Stimulated activated CD4-positive, alpha-beta T cell treated with anti-CD3 and anti-CD28 coated beads, Interleukin-12 subunit alpha, Interleukin-12 subunit beta, amount 100 ng/mL, for 24 hours (primary cell): ENCODE measurements around the gene LTBP3.
"Not testable (repeated sequence)": the region's sequence is repeated elsewhere in the genome, so short reads cannot be mapped to it uniquely, and the experiment has no call there.

Source experiments
- DNase-seq, 2 experiments: peaks; one replicate each; pipeline ENCODE4 v3.0.0-alpha.2; 2020; ENCODE audit warnings: low read depth in 2 of 2

The LTBP3 gene

DNA sequence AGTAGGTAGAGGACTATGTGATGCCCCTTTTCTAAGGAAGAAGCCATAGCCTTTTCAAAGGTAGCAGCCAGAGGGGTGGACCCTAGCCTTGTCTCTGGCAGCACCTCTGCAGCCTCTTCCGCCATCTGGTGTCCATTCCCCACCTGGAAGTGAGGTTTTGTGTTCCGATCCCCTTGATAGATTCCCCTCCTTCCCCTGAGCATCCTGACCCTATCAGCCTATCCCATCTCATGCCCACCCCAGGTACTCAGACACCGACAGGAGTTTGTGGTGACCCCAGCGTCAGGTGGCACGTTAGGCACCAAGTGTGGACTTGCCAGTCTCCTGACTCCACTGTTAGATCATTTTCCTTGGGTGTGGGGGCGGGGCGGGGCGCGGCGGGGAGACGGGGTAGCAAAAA is 13.8 kb upstream of the LTBP3 start:
- no peak for DNase-seq

DNA sequence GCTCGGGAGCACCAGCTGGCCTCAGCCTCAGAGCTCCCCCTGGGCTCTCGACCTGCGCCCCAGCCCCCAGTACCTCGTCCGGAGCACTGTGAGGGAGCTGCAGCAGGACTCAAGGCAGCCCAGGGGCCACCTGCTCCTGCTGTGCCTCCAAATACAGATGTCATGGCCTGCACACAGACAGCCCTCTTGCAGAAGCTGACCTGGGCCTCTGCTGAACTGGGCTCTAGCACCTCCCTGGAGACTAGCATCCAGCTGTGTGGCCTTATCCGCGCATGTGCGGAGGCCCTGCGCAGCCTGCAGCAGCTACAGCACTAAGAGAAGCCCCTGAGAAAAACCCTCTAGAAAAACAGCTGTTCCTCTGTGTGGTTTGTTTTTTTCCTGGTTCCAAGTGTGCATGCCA is 13.3 kb upstream of the LTBP3 start:
- DNase-seq = no peak

DNA sequence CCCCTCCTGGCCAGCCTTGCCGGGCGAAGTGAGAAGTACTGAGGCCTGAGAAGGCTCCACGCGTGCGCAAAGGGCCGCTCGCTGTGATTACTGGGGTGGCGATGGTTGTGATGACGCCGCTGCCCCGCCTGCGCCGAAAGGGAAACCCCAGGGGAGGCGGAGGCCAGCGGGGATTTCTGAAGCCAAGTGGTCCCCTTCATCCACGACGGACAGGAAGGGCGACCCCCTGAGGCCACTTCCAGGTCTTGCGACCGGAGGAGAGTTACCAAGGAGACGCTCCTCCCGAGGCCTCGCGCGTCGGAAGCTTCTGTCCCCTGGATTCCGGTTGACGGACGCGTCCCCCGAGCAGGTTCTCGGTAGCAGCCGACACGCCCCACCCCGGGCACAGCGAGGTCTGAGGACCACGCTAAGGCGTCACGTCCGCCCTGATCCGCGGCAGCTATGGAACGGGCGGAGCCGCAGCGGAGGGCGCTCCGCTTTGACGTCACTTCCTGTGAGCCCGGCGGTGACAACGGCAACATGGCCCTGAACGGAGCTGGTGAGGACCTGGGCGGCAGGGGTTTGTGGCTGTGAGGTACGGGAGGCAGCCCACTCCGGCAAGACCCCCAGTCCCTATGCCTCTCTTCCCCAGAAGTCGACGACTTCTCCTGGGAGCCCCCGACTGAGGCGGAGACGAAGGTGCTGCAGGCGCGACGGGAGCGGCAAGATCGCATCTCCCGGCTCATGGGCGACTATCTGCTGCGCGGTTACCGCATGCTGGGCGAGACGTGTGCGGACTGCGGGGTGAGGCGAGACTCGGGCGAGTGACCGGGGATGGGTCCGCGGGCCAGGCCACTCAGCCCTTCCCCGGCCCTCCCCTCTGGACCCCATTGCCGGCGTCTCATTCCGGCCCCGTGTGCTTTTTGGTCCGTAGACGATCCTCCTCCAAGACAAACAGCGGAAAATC is 12.1 kb upstream of the LTBP3 start, which contains the start of gene ZNRD2:
ZNRD2 (plus strand) TSS at position 505 of the 946 bp plus-strand sequence; CDS start at position 520, 15 bp downstream.
- peak; percentile 96 to 98 for DNase-seq

DNA sequence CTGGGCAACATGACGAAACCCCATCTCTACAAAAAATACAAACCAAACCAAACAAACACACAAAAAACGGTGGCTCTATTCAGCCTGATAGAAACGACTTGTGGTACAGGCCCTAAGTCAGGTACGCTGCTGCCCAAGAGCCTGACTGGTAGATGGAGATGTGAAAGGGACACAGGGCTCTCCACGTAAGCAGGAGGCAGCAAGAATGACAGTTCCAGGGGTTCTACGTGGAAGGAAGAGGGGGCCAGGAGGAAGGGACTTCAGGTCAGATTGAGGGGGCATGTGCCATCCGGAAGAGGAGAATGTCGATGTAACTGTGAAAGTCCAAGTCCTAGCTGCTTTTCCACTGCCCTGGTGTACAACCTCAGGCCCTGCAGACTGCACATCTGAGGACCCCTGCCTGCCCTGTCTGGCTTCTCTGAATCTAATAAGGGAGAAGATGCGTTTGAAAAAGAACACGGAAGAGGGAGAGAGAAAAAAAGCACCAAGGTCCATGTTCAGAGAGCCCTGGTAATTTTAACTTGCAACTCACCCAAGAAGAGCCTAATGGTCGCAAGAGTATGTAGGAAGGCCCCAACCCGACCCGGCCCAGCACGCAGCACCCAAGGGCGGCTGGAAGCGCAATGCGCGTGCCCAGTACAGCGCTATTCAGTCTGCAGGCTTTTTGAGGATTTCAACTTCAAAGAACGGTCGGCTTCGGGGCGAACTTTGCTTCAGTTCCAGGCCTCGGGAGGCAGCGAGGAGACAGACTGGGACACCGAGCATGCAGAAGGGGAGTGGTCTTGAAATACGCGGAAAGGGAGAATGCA is 11.2 kb upstream of the LTBP3 start:
- no peak for DNase-seq

DNA sequence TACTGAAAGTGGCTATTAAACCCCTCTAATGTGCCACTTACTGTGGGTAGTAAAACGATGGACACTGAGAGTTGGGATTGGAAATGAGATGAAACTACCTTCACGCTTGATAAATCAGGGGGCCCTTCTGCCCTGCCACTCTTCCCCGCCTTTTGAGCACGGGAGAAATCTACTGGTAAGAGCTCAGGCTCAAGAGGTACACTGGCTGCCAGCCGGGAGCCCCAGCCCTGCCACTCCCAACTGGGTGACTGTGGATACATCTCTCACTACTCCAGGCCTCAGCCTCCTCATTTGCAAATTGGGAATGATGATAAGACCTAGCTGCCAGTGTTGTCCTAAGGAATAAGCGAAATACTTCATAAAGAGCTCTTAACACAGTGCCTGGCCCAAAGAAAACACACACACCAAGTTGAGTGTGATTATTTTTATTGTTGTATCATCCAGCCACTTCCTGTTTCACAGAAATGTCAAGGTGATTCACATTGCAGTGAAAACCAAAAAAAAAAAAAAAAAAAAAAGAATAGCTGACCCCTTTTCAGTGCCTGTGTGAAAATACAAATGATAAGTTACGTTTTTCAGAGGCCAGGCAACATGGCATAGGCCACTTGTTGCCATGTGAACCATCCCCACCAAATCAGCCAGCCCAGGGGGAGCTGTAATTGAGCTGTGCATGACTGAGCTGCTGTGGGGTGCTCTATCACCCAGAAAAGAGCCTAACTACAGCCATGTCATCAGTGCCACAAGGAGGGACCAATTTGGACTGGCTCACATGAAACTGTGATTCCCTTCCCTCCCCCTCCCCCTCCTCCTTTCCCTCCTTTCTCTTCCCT is 7.7 kb upstream of the LTBP3 start:
- no peak for DNase-seq

DNA sequence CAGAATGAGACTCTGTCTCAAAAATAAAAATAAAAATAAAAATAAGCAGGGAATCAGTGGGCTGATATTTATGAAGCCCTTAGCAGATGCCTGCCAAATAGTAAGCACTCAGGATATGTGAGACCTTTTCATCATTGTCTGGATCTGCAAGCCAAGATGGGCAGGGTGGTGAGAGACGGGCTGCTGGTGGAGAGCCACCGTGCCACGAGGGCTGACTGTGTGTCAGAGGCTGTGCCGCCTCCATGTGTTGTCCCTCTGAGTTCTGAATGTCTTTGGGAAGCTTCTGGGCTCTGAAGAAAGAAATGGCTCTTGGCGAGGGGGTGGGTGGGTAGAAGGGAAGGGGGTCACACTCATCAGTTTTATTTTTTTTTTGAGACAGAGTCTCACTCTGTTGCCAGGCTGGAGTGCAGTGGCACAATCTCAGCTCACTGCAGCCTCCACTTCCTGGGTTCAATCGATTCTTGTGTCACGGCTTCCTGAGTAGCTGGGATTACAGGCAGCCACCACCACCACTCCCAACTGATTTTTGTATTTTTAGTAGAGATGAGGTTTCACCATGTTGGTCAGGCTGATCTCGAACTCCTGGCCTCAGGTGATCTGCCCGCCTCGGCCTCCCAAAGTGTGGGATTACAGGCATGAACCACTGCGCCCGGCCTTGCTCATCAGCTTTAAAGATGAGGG is 6.9 kb upstream of the LTBP3 start:
- not testable (repeated sequence) for DNase-seq

DNA sequence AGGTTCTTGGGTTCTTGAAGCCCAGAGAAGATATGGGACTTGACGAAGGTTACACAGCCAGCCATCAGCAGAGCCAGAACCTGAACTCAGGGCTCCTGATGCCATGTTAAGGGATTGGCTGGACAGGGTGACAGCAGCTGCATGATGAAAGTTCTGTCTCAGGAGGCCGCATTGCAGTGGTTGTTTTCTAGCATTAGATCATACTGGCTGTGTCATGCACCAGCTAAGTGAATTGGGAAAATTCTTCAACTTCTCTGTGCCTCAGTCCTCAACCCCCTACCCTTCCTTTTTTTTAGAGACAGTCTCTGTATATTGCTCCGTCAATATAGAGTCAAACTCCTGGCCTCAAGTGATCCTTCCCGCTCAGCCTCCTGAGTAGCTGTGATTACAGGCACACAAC is 5.4 kb upstream of the LTBP3 start:
- DNase-seq = no peak

DNA sequence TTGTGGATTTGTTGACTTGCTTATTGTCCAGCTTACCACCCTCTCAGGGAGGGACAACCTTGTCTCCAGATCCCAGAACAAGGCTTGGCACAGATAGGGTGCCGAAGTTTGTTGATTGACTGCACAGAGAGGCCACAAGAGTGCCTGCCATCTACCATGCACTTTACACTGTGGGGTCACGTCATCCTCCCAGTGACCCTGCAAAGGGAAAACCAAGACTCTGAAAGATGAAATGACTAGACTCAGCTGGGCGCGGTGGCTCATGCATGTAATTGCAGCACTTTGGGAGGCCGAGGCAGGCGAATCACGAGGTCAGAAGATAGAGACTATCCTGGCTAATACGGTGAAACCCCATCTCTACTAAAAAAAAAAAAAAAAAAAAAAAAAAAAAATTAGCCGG is 4.6 kb upstream of the LTBP3 start:
- no peak for DNase-seq

DNA sequence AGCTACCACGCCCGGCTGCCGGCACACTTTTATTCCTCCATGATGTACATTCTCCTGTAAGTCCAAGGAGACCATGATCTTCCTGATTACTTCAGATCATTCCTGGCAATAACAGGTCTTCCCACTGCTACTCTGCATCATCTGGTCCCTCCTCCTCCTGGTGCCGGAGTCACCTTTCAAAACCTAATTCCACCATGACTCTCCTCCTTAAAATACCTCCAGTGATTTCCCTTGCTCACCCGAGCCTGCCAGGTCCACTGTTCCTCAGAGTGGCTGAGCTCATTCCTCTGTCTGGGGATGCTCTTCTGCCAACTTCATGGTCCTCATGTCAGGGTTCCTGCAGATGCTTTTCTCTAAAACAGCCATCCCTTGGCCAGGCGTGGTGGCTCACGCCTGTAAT is 3.9 kb upstream of the LTBP3 start:
- DNase-seq = no peak

DNA sequence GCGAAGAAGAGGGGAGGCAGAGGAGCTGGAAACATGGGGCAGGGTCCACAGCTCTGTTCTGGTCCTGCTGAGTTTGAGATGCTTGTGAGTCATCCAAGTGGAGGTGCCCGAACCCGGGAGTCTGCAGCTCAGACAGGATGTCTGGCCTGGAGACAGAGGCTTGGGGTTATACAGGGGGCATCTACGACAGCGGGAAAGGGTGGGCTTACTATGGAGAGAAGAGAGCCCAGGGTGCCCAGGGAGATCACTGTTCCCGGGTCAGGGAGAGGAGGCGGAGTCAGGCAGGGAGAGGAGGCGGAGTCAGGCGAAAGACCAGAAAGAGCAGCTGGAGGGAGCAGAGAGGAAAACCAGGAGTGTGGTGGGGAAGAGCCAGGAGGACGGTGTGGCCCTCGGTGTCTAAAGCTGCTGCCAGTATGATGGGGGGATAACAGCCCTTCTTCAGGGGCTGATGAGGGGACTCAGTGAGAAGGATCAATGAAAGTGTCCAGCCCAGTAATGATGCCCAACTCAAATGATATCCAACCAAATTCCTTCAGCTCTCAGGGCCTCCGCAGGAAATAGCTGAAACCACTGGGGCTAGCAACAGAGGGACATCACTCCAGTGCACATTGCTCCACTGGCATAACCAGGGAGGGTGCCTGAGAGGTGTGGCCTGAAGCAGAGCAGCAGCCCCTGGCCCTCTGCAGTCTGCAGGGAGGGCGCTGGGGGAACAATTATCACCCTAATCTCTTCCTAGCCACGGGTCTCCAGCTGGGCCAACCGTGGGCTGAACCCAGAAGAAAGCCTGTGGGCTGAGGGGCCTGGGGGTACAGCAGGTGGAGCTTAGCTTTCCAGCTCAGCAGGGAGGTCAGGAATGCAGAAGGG is 2.6 kb upstream of the LTBP3 start:
- DNase-seq = no peak

DNA sequence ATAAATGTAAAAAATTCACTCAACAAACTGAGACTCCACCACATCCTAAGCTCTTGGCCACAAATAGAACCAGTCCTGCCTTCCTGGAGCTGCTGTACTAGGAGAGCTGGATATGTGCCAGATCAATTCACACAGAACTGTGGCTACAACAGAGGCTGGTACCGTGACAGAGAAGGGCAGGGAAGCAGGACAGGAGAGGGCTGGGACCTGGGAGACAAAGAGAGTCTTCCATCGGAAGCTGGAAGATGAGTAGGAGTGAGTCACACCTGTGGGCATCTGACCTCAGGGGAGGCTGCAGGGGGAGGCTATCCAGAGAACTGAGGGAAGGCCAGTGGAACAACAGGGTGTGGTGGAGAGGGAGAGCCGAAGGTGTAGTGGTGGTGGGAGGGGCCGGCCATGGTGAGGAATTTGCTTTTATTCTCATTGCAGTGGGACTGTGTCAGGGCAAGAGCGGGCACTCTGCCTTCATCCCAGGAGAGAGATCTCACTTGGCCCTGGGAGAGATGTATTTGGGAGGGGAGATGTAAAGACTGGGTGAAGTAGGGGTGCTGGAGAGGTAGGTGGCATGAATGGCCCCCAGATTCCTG is 1.9 kb upstream of the LTBP3 start:
- DNase-seq = no peak

DNA sequence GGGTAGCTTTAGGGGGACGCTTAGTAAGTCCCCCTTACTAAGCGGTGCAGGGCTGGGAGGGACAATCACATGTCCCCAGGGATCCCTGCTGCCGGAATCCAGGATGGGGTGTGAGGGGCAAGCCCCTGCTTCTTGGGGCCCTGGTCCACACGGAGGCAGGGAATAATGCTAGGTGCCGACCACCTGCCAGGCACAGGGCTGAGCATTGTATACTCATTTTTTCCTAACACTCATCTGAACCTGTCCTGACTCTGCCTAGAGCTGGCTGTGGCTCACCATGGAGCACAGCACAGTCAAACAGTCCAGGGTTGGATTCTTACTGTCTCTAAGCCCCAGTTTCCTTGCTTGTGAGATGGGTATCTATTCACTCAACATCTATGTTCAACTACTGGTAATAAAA is 1.4 kb upstream of the LTBP3 start:
- no peak for DNase-seq

DNA sequence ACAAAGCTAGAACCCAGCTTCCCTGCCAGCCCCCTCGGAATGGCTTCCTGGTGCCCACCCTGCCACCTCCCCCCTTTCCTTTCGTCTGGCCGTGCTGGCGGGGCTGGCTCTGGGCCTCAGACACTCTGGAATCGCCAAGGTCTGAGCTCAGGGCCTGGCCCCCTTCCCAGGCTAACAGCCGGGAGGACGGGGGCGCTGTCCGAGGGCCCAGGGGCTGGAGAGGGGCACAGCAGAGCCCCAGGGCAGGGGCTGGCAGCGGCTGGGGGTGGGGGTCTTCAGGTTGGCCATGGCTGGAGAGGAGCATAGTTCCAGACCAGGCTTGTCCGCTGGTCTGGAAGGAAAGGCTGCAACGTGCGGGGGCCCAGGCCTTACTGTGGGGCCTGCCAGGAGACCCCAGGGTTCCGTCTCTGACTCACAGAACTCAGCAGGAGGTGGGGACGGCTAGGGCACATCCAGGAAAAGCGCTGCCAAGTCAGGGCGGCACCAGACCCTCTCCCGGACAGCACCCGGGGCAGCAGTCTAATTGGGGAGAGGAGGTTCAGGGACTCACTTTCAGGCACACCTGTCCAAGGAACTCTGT is 861 bp upstream of the LTBP3 start:
- no peak for DNase-seq

DNA sequence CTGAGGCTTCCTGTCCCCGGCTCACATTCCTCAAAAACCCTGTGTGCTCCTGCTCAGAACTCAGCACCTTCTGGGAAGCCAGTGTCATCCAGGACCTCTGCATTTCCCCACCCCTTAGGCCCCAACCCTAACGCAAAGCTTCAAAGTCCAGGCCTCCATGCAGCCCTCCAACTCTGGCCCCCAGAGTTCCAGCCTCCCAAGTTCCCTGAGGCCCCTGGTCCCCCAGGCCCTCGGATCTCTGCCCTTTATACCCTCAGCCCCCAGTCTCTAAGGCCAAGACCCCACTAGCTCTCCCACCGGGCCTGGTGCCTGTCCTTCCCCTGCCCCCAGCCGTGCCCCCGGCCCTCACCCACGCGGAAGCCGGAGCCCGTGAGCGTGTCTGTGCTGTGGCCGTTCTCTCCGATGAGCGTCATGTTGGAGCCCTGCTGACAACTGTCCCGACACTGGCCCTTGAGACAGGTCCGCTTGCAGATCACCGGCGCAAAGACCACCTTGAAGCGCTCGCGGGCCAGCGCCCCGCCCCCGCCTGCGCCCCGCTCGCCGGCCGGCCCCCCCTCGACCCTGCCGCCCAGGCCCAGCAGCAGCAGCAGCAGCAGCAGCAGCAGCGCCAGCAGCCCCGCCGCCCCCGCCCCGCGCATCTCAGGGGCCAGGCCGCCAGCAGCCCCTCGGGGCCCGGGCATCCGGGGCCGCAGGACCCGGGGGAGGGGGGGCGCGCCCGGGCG is 718 bp downstream of the LTBP3 start:
- no peak for DNase-seq

DNA sequence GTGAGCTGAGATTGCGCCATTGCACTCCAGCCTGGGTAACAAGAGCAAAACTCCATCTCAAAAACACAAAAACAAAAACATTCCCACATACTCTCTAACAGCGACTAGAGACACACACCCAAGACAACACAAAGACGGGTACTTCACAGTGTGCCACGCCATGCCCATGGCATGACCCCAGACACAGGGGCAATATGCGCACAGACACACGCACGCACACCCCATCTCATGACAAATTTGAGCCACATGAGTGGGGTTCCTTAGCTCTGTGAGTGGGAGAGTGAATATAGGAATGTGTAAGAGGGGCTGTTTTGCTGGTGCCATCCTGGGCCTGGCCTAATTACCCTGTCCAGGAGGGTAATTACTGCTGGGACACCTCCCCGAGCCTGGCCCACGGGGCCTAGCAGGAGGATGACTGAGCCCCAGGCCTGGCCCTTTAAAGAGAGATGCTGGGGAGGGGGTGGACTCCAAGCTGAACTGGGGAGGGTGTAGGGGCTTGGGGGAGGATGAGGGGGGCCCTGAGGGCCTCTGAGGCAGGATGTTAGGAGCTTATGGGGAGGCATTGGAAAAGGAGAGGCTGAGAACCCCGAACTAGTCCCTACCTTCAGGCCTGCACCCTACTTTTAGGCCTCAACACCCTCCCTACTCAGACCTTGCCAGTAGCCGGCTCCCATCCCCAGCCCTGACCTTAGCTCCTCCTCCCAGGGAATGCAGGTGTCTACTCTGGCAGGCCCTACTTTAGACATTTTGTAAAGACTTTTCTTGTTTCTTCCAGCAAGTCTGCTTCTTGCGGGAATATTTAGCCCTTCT is 1.5 kb downstream of the LTBP3 start:
- no peak for DNase-seq

DNA sequence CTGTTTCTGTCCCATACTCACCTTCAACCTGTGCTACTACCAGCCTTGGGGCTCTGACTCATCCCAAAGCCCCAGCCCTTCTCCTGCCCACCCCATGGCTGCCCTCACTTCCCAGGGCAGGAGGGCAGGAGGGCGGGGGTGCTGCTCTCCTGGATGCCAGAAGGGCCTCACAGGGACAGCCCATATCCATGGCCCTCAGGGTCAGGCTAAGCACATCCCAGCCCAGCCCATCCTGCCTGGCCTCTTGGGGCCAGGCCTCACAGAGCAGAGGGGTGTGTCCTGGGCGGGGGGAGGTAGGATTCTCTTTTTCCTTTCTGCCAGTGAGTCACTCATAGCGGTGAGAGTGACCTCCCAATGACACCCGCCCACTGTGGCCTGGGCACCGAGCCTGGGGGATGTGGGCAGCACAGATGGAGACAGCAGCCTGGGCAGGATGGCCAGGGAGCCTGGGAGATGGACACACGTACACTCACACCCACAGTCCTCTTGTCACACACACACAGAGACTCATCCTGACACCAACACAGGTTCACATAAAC is 2.4 kb downstream of the LTBP3 start:
- no peak for DNase-seq

DNA sequence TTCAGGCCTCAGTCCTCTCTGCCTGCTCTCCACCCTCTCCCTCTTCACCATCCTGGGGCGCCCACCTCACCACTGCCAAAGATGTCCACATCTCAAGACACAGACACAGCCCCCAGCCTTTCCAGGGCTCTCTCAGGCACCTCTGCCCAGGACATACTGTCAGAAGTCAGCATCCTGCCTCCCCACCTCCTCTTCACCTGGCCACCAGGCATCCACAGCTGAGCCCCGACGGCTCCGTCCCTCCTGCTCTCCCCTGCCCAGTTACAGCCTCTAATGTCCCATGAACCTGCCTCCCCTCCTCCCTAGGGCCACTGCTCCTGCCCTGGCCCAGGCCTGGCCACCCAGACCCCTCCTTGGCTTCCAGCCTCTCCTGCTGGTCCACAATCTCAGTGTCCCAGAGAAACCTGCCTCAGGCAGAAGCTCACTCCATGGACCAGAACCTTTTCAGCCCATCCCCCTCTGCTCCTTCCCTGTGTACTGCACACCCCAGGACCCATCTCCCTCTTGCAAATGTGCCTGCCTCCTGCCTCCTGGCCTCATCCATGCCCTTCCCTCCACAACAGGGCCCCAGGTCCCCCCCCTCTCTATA is 3.2 kb downstream of the LTBP3 start:
- DNase-seq = no peak
